GM12878 (cell line): Measurements from ENCODE around the gene TMEM89. TPM values are rescaled to one million over a fixed set of nuclear protein-coding genes. Genes with fewer than 3 reads are reported as not detected.

Source experiments
- ATAC-seq: fragments of 200-7000 bp; cut with Tn5 transposase; 3 replicates; pipeline ENCODE4 v1.9.1; 2020; ENCODE audit warnings: mild to moderate bottlenecking, moderate library complexity
- BruUV-seq: library from RNA; stranded (reverse); fragments of 400-500 nt; replicated peaks from 2 replicates; lab custom pipeline; 2021; lab: Mats Ljungman, UMichigan
- CTCF ChIA-PET: fragments of 300-600 bp; sonication (Branson Sonifier 250); formaldehyde crosslinking; extraction: SDS; loops from one replicate; lab custom pipeline; 2021; ENCODE audit warnings: inconsistent platforms; lab: Yijun Ruan, JAX
- POLR2A ChIA-PET: fragments of 350-600 bp; formaldehyde crosslinking; extraction: SDS; loops from one replicate; lab custom pipeline; 2021; ENCODE audit warnings: inconsistent platforms; lab: Charles Lee
- RAD21 ChIA-PET: fragments of 300-600 bp; sonication (Branson Sonifier 250); formaldehyde crosslinking; loops from one replicate; lab custom pipeline; 2023; ENCODE audit warnings: antibody characterized with exemption; ENCODE audit not compliant: unreplicated experiment; lab: Charles Lee
- SMC1A ChIA-PET: fragments of 300-600 bp; sonication (Branson Sonifier 250); formaldehyde crosslinking; loops from one replicate; lab custom pipeline; 2023; ENCODE audit not compliant: unreplicated experiment, uncharacterized antibody; lab: Charles Lee
- DNase-seq: peaks from one replicate; pipeline ENCODE4 v3.0.0-alpha.2; 2011; ENCODE audit warnings: low read depth, low spot score
- FAIRE-seq: peaks from 3 replicates; lab custom pipeline; 2011; peaks lifted over from hg19 to GRCh38; lab: Jason Lieb, UNC
- H2AFZ ChIP-seq: 2 replicates; pipeline ENCODE4 v1.6.0; 2011; ENCODE audit warnings: low read depth, low read length, control low read depth; ENCODE audit not compliant: control insufficient read depth
- H3K27ac ChIP-seq: 2 replicates; pipeline ENCODE4 v1.5.1; 2011; ENCODE audit warnings: control low read depth; ENCODE audit not compliant: control insufficient read depth, insufficient read depth
- H3K27me3 ChIP-seq, 2 experiments: replicated peaks in 1 of 2; 2 replicates each; pipeline versions ENCODE4 v1.6.0 to v1.6.1; 2011; ENCODE audit warnings: low read length in 1 of 2; ENCODE audit not compliant: control insufficient read depth in 2 of 2, insufficient read depth in 2 of 2
- H3K36me3 ChIP-seq, 2 experiments: 2 replicates each; pipeline ENCODE4 v1.5.1; 2011; ENCODE audit warnings: low read length in 1 of 2; ENCODE audit not compliant: control insufficient read depth in 2 of 2, insufficient read depth in 2 of 2
- H3K4me1 ChIP-seq: 2 replicates; pipeline ENCODE4 v1.6.1; 2011; ENCODE audit warnings: mild to moderate bottlenecking, low read length, moderate library complexity, mixed read lengths; ENCODE audit not compliant: control insufficient read depth, insufficient read depth
- H3K4me2 ChIP-seq: 2 replicates; pipeline ENCODE4 v1.6.0; 2011; ENCODE audit warnings: control low read depth; ENCODE audit not compliant: control insufficient read depth, insufficient read depth
- H3K4me3 ChIP-seq: fragments of 200-600 bp; sonication (generic); 2 replicates; pipeline ENCODE4 v1.5.1; 2016
- H3K79me2 ChIP-seq: 2 replicates; pipeline ENCODE4 v1.6.0; 2011; ENCODE audit warnings: low read length; ENCODE audit not compliant: control insufficient read depth, insufficient read depth
- H3K9ac ChIP-seq: 2 replicates; pipeline ENCODE4 v1.8.0; 2011; ENCODE audit warnings: low read length, control low read depth, mixed read lengths; ENCODE audit not compliant: control insufficient read depth, insufficient read depth
- H3K9me3 ChIP-seq: replicated peaks from 3 replicates; pipeline ENCODE4 v1.5.1; 2011; ENCODE audit warnings: mild to moderate bottlenecking, low read length; ENCODE audit not compliant: control insufficient read depth, insufficient read depth
- H4K20me1 ChIP-seq: 2 replicates; pipeline ENCODE4 v1.6.0; 2011; ENCODE audit not compliant: control insufficient read depth, insufficient read depth
- ASH2L ChIP-seq: fragments of 300-600, 200-600 bp; sonication (generic); IDR thresholded peaks from 2 replicates; pipeline ENCODE4 v1.6.1; 2017; ENCODE audit warnings: low read depth, mild to moderate bottlenecking, borderline replicate concordance
- CREM ChIP-seq: IDR thresholded peaks from 2 replicates; pipeline ENCODE4 v1.6.1; 2014; ENCODE audit warnings: antibody characterized with exemption, low read depth
- IKZF2 ChIP-seq, 2 experiments: fragments of 450-650 bp; IDR thresholded peaks; 2 replicates each; pipeline ENCODE4 v1.6.1; 2017; ENCODE audit warnings: mild to moderate bottlenecking in 2 of 2, moderate library complexity in 2 of 2
- MYC ChIP-seq: IDR thresholded peaks from 2 replicates; pipeline ENCODE4 v1.6.1; 2011; ENCODE audit warnings: mild to moderate bottlenecking, low read length, moderate library complexity, inconsistent platforms; ENCODE audit not compliant: insufficient read depth, insufficient replicate concordance, insufficient read length, severe bottlenecking
- NFIC ChIP-seq: IDR thresholded peaks from 2 replicates; pipeline ENCODE4 v1.6.1; 2012; ENCODE audit warnings: low read depth, mild to moderate bottlenecking, inconsistent platforms, low read length, moderate library complexity
- NFYB ChIP-seq: IDR thresholded peaks from 2 replicates; pipeline ENCODE4 v1.6.1; 2011; ENCODE audit warnings: low read depth, mild to moderate bottlenecking, low read length, improper control_type of control experiment, moderate library complexity; ENCODE audit not compliant: insufficient read depth
- PML ChIP-seq: IDR thresholded peaks from 2 replicates; pipeline ENCODE4 v1.6.1; 2012; ENCODE audit warnings: low read length, inconsistent platforms
- POLR2AphosphoS2 ChIP-seq: IDR thresholded peaks from 2 replicates; pipeline ENCODE4 v1.6.1; 2011; ENCODE audit warnings: low read depth, mild to moderate bottlenecking, low read length, improper control_type of control experiment, moderate library complexity
- RAD51 ChIP-seq: fragments of 450-650 bp; IDR thresholded peaks from 2 replicates; pipeline ENCODE4 v1.6.1; 2016; ENCODE audit warnings: moderate library complexity, mild to moderate bottlenecking, inconsistent platforms
- SREBF1 ChIP-seq: IDR thresholded peaks from 2 replicates; pipeline ENCODE4 v1.6.1; 2012; ENCODE audit warnings: mild to moderate bottlenecking, low read length
- TCF12 ChIP-seq: IDR thresholded peaks from 2 replicates; pipeline ENCODE4 v1.6.1; 2011; ENCODE audit warnings: low read depth, mild to moderate bottlenecking, low read length
- WGBS: methylation state at CpG from one replicate; pipeline ENCODE4 v1.1.6; 2016; ENCODE audit warnings: low lambda C conversion rate; ENCODE audit not compliant: insufficient replicate concordance, insufficient coverage; ENCODE audit errors: missing lambda C conversion rate; 5-methylcytosine and 5-hydroxymethylcytosine counted together
- in situ Hi-C: fragments of 300-500 bp; cut with MboI; formaldehyde crosslinking; loops from 9 replicates; pipeline ENCODE4 v1.14.3; 2018; ENCODE audit warnings: mixed read lengths
- intact Hi-C: fragments of 100-400 bp; cut with micrococcal nuclease; formaldehyde crosslinking; loops from one replicate; pipeline ENCODE4 v1.14.2; 2022; ENCODE audit not compliant: unreplicated experiment
- polyA plus RNA-seq, 11 experiments: library from polyadenylated mRNA; depleted of rRNA in 4 of 11; unstranded in 6 of 11; stranded (reverse) in 5 of 11; fragments of >200 nt; fragmentation: Nextera tagmentation in 4 of 11; fragmentation: Illumina TruSeq in 1 of 11; extraction: Ambion mirVana in 4 of 11; extraction: Trizol in 1 of 11; gene quantifications; 1 replicate in 1 of 11; 2 replicates in 10 of 11; pipeline versions ENCODE4 v1.2.1 to v1.2.3, GENCODE V29; 2011 to 2016; ENCODE audit warnings: inconsistent platforms in 2 of 11, missing spikeins in 2 of 11, low read depth in 1 of 11
- total RNA-seq, 4 experiments: library from RNA; depleted of rRNA in 3 of 4; stranded (reverse); fragments of >200 nt in 3 of 4; fragmentation: Illumina TruSeq in 1 of 4; extraction: Trizol in 1 of 4; gene quantifications; 2 replicates each; pipeline versions ENCODE4 v1.2.1 to v1.2.3, GENCODE V29; 2013 to 2021

Gene TMEM89
- total and polyA plus RNA-seq, 10 of the 15 experiments (the other 5 are each of a cell fraction or from before 2014, with no cell fraction given) = not detected

DNA sequence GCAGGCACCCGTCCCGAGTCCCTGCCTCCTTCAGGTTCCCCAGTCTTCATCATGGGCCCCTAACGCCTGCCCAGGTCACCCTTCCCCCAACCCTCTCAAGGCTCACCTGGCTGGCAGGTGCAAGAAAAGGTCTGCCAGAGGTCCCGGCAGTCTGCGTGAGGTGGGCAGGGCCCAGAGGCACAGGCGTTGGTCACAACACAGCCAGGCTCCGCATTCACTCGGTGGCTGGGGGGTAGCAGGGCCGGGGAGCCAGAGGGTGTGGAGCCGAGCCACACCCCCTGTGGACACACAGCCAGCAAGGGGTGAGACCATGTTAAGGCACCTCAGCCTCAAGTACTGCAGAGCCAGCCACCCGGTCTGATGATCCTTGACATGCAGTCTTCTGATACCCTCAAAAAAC lies 30.2 kb upstream of the TMEM89 start (continued):
- TF ChIP-seq NFYB (no peak), POLR2AphosphoS2 (no peak), RAD51 (no peak), SREBF1 (no peak)
- TF ChIP-seq, all 136 proteins: peak for 0

DNA sequence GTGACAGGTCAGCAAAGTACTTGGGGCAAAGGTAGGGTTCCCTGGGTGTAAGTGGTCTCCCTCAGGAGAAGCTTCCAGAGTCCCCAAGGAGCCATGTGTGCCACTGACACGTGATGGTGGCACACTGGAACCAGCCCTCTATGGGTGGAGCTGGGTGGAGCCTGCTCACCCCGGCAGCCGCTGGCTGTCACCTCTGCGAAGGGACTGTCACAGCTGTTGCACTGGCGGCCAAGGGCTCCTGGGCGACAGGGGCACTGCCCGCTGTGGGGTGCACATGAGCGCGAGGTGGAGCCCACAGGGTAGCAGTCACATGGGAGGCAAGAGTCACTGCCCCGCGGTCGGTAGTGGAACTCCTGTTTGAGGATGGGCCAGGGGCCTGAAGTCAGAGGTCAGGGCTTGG lies 29.2 kb upstream of the TMEM89 start:
- no TSS peak for BruUV-seq
- CTCF ChIA-PET = no interaction called here
- H3K4me1 ChIP-seq = no peaks in the 10 kb centered on the region
- TF ChIP-seq NFIC (no peak), MYC (no peak), IKZF2 (IDR thresholded peaks at IDR 0.05) (no peak), PML (no peak), CREM (no peak), ASH2L (no peak), TCF12 (no peak)
- TF ChIP-seq, all 136 proteins: peak for 0
- H3K79me2 ChIP-seq = no peaks in the 10 kb centered on the region
- H3K27me3 ChIP-seq = peaks cover 0 to 2% of the 10 kb centered on the region in 2 experiments; a peak in 1 of 4 replicates
- ATAC-seq (0 out of 3 replicates have a peak, but pooled peaks have one; percentile 16), DNase-seq (no peak), FAIRE-seq (no peak)
- no peaks in the 10 kb centered on the region for H3K9me3 ChIP-seq
- ChIA-PET RAD21 (no interaction called here), POLR2A (no interaction called here), SMC1A (interaction anchor here (1.4 kb wide), 1 partner anchor 16 kb away, joined by 3 read pairs; the partner anchor contains the start of gene SLC26A6)
- intact Hi-C loops (no loop called here), in situ Hi-C loops (no loop called here)
- no peaks in the 10 kb centered on the region; the same call in 1 of the 2 replicates for H4K20me1 ChIP-seq
- H3K9ac ChIP-seq = no peak overlapping the region
- H3K4me2 ChIP-seq = no peak overlapping the region
- H3K4me3 ChIP-seq = no peak overlapping the region
- H2AFZ ChIP-seq = no peak overlapping the region
- no peak overlapping the region for H3K27ac ChIP-seq
- no peaks in the 10 kb centered on the region for H3K36me3 ChIP-seq
- 54% methylated on average over 12 of the region's 12 CpGs for whole genome bisulfite sequencing
